K562 (cell line): ENCODE results near the gene ZNF516.

Source experiments
- CBX2 ChIP-seq: fragments of 200-600 bp; sonication (generic); IDR thresholded peaks from one replicate; pipeline ENCODE4 v1.6.1; 2012; ENCODE audit warnings: mild to moderate bottlenecking, low read length, inconsistent platforms; ENCODE audit not compliant: insufficient read depth, poor library complexity, severe bottlenecking
- EZH2 ChIP-seq: IDR thresholded peaks from 2 replicates; pipeline ENCODE4 v1.6.1; 2012; ENCODE audit warnings: low read depth, mild to moderate bottlenecking, inconsistent platforms, low read length, borderline replicate concordance
- NBN ChIP-seq: fragments of 450-650 bp; IDR thresholded peaks from 2 replicates; pipeline ENCODE4 v1.6.1; 2016; ENCODE audit warnings: low read depth, mild to moderate bottlenecking
- NFIC ChIP-seq: fragments of 450-650 bp; IDR thresholded peaks from 2 replicates; pipeline ENCODE4 v1.6.1; 2017; ENCODE audit warnings: mild to moderate bottlenecking, inconsistent platforms
- SOX6 ChIP-seq: fragments of 450-650 bp; IDR thresholded peaks from 2 replicates; pipeline ENCODE4 v1.6.1; 2014; ENCODE audit warnings: mild to moderate bottlenecking
- TARDBP ChIP-seq: fragments of 450-650 bp; IDR thresholded peaks from 2 replicates; pipeline ENCODE4 v1.6.1; 2016
- ZNF165 ChIP-seq: fragments of 250-450 bp; sonication (Bioruptor Pico); IDR thresholded peaks from 2 replicates; pipeline ENCODE4 v1.4.0; 2020; ENCODE audit warnings: borderline replicate concordance
- TF ChIP-seq, protein P1 (sequence below): fragments of 250-450 bp; sonication (Bioruptor Pico); IDR thresholded peaks from 2 replicates; pipeline ENCODE4 v1.8.0; 2022; ENCODE audit warnings: inconsistent platforms, mild to moderate bottlenecking, moderate library complexity, borderline replicate concordance
- TF ChIP-seq, protein P2 (sequence below): fragments of 450-650 bp; IDR thresholded peaks from 2 replicates; pipeline ENCODE4 v1.6.1; 2016; ENCODE audit warnings: low read depth

DNA sequence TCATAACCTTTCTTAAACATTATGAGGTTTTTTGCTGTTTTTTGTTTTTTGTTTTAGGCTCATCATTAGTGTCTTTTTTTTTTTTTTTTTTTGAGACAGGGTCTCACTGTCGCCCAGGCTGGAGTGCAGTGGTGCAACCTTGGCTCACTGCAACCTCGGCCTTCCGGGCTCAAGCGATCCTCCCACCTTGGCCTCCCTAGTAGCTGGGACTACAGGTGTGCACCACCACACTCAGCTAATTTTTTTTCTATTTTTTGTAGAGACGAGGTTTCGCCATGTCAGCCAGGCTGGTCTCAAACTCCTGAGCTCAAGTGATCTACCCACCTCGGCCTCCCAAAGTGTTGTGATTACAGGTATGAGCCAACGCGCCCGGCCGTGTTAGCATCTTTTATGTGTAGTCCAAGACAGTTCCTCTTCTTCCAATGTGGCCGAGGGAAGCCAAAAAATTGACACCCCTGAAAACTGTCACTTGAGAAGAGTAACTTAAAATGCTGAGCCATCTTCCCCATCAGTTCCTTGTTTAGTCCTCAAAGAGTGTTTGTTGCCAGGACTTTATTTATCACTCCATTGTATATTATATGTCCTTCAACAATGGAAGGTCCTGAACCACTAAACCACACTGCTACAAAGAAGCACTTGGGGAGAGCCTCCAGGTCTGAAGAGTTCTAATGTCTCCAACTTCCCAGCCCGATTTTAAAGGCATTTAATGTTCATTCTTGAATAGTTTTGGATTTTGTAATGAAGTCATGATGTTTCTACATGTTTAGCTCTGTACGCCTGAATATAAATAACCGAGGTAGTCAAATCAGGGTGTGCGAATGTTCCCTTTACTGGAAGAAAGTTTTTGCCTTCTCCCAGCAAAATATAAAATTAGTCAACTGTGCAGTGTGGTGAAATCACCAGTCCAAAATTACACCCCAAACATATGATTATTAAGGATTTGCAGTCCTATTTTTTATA lies 26.4 kb downstream of the ZNF516 start:
- no peak for TF ChIP-seq ZNF165 (CRISPR knock-in tag)
- TF ChIP-seq NFIC, result no peak
- TF ChIP-seq NBN, result no peak
- TF ChIP-seq, protein P1, sequence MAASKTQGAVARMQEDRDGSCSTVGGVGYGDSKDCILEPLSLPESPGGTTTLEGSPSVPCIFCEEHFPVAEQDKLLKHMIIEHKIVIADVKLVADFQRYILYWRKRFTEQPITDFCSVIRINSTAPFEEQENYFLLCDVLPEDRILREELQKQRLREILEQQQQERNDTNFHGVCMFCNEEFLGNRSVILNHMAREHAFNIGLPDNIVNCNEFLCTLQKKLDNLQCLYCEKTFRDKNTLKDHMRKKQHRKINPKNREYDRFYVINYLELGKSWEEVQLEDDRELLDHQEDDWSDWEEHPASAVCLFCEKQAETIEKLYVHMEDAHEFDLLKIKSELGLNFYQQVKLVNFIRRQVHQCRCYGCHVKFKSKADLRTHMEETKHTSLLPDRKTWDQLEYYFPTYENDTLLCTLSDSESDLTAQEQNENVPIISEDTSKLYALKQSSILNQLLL (CRISPR knock-in tag), result no peak
- TF ChIP-seq SOX6, result no peak
- no peak for TF ChIP-seq EZH2
- TF ChIP-seq CBX2, result no peak
- TF ChIP-seq TARDBP, result no peak
- TF ChIP-seq, protein P2, sequence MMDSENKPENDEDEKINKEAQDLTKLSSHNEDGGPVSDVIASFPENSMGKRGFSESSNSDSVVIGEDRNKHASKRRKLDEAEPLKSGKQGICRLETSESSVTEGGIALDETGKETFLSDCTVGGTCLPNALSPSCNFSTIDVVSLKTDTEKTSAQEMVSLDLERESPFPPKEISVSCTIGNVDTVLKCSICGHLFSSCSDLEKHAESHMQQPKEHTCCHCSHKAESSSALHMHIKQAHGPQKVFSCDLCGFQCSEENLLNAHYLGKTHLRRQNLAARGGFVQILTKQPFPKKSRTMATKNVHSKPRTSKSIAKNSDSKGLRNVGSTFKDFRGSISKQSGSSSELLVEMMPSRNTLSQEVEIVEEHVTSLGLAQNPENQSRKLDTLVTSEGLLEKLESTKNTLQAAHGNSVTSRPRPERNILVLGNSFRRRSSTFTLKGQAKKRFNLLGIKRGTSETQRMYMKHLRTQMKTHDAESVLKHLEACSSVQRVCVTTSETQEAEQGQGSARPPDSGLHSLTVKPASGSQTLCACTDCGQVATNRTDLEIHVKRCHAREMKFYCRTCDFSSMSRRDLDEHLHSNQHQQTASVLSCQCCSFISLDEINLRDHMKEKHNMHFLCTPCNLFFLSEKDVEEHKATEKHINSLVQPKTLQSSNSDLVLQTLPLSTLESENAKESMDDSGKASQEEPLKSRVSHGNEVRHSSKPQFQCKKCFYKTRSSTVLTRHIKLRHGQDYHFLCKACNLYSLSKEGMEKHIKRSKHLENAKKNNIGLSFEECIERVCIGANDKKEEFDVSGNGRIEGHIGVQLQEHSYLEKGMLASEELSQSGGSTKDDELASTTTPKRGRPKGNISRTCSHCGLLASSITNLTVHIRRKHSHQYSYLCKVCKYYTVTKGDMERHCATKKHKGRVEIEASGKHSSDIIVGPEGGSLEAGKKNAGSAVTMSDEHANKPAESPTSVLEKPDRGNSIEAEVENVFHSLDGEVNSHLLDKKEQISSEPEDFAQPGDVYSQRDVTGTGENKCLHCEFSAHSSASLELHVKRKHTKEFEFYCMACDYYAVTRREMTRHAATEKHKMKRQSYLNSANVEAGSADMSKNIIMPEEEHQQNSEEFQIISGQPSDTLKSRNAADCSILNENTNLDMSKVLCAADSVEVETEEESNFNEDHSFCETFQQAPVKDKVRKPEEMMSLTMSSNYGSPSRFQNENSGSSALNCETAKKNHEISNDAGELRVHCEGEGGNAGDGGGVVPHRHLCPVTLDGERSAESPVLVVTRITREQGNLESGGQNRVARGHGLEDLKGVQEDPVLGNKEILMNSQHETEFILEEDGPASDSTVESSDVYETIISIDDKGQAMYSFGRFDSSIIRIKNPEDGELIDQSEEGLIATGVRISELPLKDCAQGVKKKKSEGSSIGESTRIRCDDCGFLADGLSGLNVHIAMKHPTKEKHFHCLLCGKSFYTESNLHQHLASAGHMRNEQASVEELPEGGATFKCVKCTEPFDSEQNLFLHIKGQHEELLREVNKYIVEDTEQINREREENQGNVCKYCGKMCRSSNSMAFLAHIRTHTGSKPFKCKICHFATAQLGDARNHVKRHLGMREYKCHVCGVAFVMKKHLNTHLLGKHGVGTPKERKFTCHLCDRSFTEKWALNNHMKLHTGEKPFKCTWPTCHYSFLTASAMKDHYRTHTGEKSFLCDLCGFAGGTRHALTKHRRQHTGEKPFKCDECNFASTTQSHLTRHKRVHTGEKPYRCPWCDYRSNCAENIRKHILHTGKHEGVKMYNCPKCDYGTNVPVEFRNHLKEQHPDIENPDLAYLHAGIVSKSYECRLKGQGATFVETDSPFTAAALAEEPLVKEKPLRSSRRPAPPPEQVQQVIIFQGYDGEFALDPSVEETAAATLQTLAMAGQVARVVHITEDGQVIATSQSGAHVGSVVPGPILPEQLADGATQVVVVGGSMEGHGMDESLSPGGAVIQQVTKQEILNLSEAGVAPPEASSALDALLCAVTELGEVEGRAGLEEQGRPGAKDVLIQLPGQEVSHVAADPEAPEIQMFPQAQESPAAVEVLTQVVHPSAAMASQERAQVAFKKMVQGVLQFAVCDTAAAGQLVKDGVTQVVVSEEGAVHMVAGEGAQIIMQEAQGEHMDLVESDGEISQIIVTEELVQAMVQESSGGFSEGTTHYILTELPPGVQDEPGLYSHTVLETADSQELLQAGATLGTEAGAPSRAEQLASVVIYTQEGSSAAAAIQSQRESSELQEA, result no peak
